Fibroblast of peridontal ligament (primary cell): ENCODE measurements around the gene GBE1.

Experiments used
- DNase-seq: peaks from one replicate; pipeline ENCODE4 v3.0.0-alpha.2; 2010; ENCODE audit errors: extremely low read depth

GBE1 gene

GRCh38 chr3:81702126-81702525 lies 59.3 kb downstream of the GBE1 start:
- DNase-seq = peak; percentile 53

- no peak for DNase-seq
These were observed 61.7 kb downstream of the GBE1 start for GRCh38 chr3:81699536-81700320.

GRCh38 chr3:81696090-81696489 lies 65.4 kb downstream of the GBE1 start:
- DNase-seq = no peak

- DNase-seq = no peak
These were observed 66.1 kb downstream of the GBE1 start for GRCh38 chr3:81695302-81695701.

GRCh38 chr3:81694662-81695061 lies 66.8 kb downstream of the GBE1 start:
- DNase-seq = no peak

GRCh38 chr3:81692766-81693165 lies 68.7 kb downstream of the GBE1 start:
- peak; percentile 38 for DNase-seq

GRCh38 chr3:81689617-81690016 lies 71.8 kb downstream of the GBE1 start:
- DNase-seq = no peak

GRCh38 chr3:81684751-81685395 lies 76.6 kb downstream of the GBE1 start:
- no peak for DNase-seq

GRCh38 chr3:81676706-81677456 lies 84.6 kb downstream of the GBE1 start:
- DNase-seq = no peak

GRCh38 chr3:81674690-81675089 lies 86.8 kb downstream of the GBE1 start:
- no peak for DNase-seq

- no peak for DNase-seq
These were observed 93.2 kb downstream of the GBE1 start for GRCh38 chr3:81668283-81668682.

GRCh38 chr3:81666502-81667121 lies 94.8 kb downstream of the GBE1 start:
- peak; percentile 73 for DNase-seq

GRCh38 chr3:81663114-81663513 lies 98.3 kb downstream of the GBE1 start:
- DNase-seq = no peak

- no peak for DNase-seq
These were observed 101.4 kb downstream of the GBE1 start for GRCh38 chr3:81660036-81660435.

- no peak for DNase-seq
These were observed 103.0 kb downstream of the GBE1 start for GRCh38 chr3:81658322-81658997.

- no peak for DNase-seq
These were observed 110.3 kb downstream of the GBE1 start for GRCh38 chr3:81651139-81651538.

- DNase-seq = no peak
These were observed 111.3 kb downstream of the GBE1 start for GRCh38 chr3:81650187-81650586.

GRCh38 chr3:81645248-81645647 lies 116.2 kb downstream of the GBE1 start:
- no peak for DNase-seq

- DNase-seq = peak; percentile 65
These were observed 117.7 kb downstream of the GBE1 start for GRCh38 chr3:81643721-81644120.

GRCh38 chr3:81638480-81638879 lies 123.0 kb downstream of the GBE1 start:
- no peak for DNase-seq

GRCh38 chr3:81632659-81633058 lies 128.8 kb downstream of the GBE1 start:
- DNase-seq = no peak

GRCh38 chr3:81624756-81625155 lies 136.7 kb downstream of the GBE1 start:
- DNase-seq = no peak
